Activated naive CD4-positive, alpha-beta T cell treated with anti-CD3 and anti-CD28 coated beads, Interleukin-2, amount 10 ng/mL, durations not matched to agents 5 hours and 36 hours (primary cell): ENCODE measurements around the gene PPP1R14B. TPM values are rescaled to one million over a fixed set of nuclear protein-coding genes. Genes with fewer than 3 reads are reported as not detected.

Source experiments
- total RNA-seq, 2 experiments: library from RNA; stranded (reverse); gene quantifications; one replicate each; pipeline ENCODE4 v1.2.3, GENCODE V29; 2021

Gene PPP1R14B, protein sequence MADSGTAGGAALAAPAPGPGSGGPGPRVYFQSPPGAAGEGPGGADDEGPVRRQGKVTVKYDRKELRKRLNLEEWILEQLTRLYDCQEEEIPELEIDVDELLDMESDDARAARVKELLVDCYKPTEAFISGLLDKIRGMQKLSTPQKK
- 10 to 100 TPM; 93.0 to 98.0 TPM for total RNA-seq

GRCh38 chr11:64246871-64247728, at the start of gene PPP1R14B:
TSS of gene PPP1R14B (minus strand) at chr11:64246943. CDS start at chr11:64246673, 270 bp downstream.

DNA sequence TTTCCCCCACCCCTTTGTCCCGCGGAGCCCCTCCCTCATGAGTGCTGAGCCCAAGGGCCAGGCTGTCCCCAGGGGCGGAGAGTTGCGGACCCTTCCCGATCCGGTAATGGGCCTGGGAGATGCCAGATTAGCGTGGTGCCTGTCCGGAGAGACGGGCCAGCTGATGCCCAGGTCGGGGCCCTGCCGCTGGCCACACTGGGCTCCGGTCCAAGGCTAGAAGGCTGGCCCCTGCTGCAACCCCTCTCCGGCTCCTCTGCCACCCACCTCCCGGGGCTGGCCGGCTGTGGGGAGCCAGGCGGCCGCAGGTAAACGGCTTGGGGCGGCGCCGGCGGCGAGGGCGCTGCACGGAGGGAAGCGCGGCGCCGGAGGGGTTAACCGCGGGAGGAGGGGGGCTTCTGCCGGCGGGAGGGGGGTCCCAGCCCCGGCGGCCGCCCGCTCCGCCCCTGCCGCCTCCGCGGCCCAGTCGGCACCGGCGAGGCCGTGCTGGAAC, 44.6 kb upstream of the PPP1R14B start, which contains the start of gene KCNK4:
TSS of gene KCNK4 (plus strand) at position 41 of the 490 bp plus-strand sequence. CDS start 1,717 bp downstream, outside the sequence.

GRCh38 chr11:64284962-64285884, 38.5 kb upstream of the PPP1R14B start, which contains the start of gene GPR137:
TSS of gene GPR137 (plus strand) at chr11:64285848. CDS start at chr11:64286525, 677 bp downstream.

GRCh38 chr11:64284048-64284961, 37.6 kb upstream of the PPP1R14B start, which contains the start of gene BAD:
TSS of gene BAD (minus strand) at chr11:64284665. CDS start at chr11:64284368, 297 bp downstream.

DNA sequence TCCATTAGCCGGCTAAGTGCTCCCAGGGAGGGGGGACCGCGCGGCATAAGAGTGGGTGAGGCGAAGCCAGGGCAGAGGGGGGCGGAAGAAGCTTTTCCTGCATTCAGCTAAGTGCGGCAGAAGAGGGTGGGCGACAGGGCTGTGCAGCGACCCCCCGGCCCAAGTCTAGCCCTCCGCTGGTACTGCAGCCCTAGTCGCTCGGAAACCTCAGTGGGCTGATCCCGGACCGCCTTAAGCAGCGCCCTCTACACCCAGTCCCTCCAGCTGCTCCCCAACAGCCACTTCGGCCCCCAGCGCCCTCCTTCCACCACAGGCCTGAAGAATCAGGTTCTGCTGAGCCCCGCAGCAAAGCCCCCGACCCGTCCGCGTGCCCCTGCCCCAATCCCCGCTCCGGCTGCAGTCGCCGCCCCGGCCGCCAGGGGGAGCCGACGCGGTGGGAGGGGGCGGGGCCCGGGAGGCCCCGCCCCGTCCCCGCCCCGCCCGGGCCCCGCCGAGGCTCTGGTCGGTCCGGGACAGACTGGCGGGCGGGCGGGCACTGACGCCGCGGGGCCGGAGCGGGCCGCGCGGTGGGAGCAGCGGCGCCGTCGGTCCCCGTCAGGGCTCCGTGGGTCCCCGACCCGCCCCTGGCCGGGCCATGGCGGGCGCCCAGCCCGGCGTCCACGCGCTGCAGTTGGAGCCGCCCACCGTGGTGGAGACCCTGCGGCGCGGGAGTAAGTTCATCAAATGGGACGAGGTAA, 4.4 kb upstream of the PPP1R14B start, which contains the start of gene PLCB3:
TSS of gene PLCB3 (plus strand) at position 515 of the 737 bp plus-strand sequence. CDS start at position 635, 120 bp downstream.

GRCh38 chr11:64240435-64241240, 6.1 kb downstream of the PPP1R14B start, which contains the start of gene FKBP2:
TSS of gene FKBP2 (plus strand) at chr11:64241095. CDS start at chr11:64242388, 1,293 bp downstream.

GRCh38 chr11:64233913-64234586, 12.7 kb downstream of the PPP1R14B start, which contains the start of gene VEGFB:
TSS of gene VEGFB (plus strand) at chr11:64234584. CDS start at chr11:64234834, 250 bp downstream.

DNA sequence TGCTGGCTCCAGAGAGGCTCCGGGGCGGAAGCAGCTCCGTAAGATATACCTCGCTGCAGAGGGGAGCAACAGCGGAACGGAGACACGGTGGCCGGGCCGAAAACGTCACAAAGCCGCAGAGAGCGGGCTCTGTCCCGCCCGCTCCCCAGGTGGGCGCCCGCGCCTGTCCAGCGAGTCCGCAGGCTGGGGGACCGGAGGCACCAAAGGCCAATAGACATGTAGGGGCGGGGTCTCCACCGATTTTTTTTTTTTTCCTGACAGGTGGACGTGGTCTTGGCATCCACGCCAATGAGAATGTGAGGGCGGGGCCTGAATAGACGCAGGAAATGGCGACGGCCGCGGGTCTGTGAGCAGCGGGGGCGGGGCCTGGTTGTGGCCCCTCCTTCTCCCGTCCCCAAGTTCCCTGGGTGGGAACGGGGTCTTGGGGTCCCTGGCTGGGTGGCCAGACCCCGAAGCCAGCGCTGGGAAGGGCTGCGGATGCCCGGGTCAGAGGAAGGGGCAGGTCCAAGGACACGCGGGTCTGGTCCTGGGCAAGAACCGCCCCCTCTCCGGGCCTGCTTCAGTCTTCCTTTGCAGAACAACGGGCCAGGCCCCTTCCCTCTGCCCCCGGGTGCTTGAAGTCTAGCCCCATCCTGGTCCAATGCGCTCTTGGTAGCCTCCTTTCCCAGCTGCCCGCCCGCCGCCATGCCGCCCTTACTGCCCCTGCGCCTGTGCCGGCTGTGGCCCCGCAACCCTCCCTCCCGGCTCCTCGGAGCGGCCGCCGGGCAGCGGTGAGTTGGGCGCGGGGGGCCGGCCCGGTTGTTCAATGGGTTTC, 16.4 kb downstream of the PPP1R14B start, which contains the start of gene DNAJC4:
TSS of gene DNAJC4 (plus strand) at position 378 of the 814 bp plus-strand sequence. CDS start at position 685, 307 bp downstream.

GRCh38 chr11:64225608-64226506, 20.9 kb downstream of the PPP1R14B start, which contains the start of the genes NUDT22 and TRPT1:
TSS of gene NUDT22 (plus strand) at chr11:64226274. CDS start at chr11:64226653, 379 bp downstream.
TSS of gene TRPT1 (minus strand) at chr11:64226186. CDS start at chr11:64225860, 326 bp downstream.

DNA sequence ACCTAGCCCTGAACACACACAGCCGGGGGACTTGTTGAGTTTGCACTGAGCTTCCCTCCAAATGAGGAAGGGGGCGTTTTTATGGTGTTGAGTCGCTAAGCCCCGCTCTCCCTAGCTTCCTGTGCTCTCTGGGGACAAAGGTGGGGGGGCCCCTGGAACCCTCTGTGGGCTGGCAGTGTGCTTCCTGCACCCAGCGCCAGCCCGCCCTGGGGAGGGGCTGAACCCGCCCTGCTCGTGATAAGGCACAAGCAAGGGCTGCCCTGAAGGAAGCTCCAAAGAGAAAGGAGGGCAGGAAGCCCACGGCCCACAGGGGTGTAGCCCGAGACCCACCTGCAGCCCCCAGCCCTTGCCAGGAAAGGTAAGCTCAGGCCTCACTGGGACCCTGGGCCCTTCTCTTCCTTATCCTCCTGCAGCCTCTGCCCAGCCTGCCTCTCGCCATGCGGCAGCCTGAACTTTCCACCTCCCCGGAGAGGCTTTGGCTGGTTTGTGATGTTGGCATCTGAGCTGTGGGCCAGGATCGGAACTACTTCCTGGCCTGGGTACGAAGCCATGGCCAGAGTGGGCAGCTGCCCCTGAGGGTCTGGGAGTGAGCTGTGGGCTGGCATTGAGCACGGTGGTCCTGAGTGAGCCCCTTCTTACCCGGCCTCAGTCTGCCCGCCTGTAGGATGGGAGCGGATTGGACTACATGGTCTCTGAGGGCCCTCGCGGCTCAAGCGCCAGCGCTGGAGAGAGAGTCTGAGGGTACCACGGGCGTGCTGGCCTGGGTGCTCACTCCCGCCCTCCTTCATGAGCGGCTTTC, 40.1 kb downstream of the PPP1R14B start, which contains the start of gene FERMT3:
TSS of gene FERMT3 (plus strand) at position 265 of the 799 bp plus-strand sequence. CDS start 644 bp downstream, outside the sequence.

Other genes with a start within 250 kb of the PPP1R14B start
- gene FLRT1, start 211.0 kb downstream of the PPP1R14B start, total RNA-seq = not detected
- 10 to 100 TPM; 14.2 TPM for gene MACROD1, start 80.8 kb downstream of the PPP1R14B start, total RNA-seq
- gene STIP1, start 60.8 kb downstream of the PPP1R14B start, total RNA-seq = 100 to 1,000 TPM; 181 to 183 TPM
- 100 to 1,000 TPM; 203 to 209 TPM for gene FERMT3, start 40.2 kb downstream of the PPP1R14B start, total RNA-seq
- gene TRPT1, start 20.8 kb downstream of the PPP1R14B start, total RNA-seq = 10 to 100 TPM; 30.8 to 36.4 TPM
- 10 to 100 TPM; 76.7 to 80.2 TPM for gene NUDT22, start 20.7 kb downstream of the PPP1R14B start, total RNA-seq
- 10 to 100 TPM; 43.9 to 44.9 TPM for gene DNAJC4, start 16.4 kb downstream of the PPP1R14B start, total RNA-seq
- gene VEGFB, start 12.4 kb downstream of the PPP1R14B start, total RNA-seq = 10 to 100 TPM; 81.2 to 88.6 TPM
- gene FKBP2, start 5.8 kb downstream of the PPP1R14B start, total RNA-seq = 10 to 100 TPM; 28.4 to 28.8 TPM
- gene PLCB3, start 4.6 kb upstream of the PPP1R14B start, total RNA-seq = 10 to 100 TPM; 11.4 to 11.9 TPM
- gene BAD, start 37.7 kb upstream of the PPP1R14B start, total RNA-seq = 10 to 100 TPM; 33.1 to 33.7 TPM
- 10 to 100 TPM; 26.2 to 26.7 TPM for gene GPR137, start 38.9 kb upstream of the PPP1R14B start, total RNA-seq
- gene KCNK4, start 44.4 kb upstream of the PPP1R14B start, total RNA-seq = not detected
- gene CATSPERZ, start 53.4 kb upstream of the PPP1R14B start, total RNA-seq = not detected
- 10 to 100 TPM; 34.1 to 37.7 TPM for gene ESRRA, start 58.6 kb upstream of the PPP1R14B start, total RNA-seq
- 100 to 1,000 TPM; 156 to 165 TPM for gene TRMT112, start 70.6 kb upstream of the PPP1R14B start, total RNA-seq
- 100 to 1,000 TPM; 110 to 116 TPM for gene PRDX5, start 71.2 kb upstream of the PPP1R14B start, total RNA-seq
- gene CCDC88B, start 93.3 kb upstream of the PPP1R14B start, total RNA-seq = 100 to 1,000 TPM; 115 to 126 TPM
- 10 to 100 TPM; 31.8 to 35.0 TPM for gene RPS6KA4, start 112.2 kb upstream of the PPP1R14B start, total RNA-seq